Inferior parietal cortex (tissue), 1 donor: ENCODE results near the gene ADAD2.

Source experiments
- DNase-seq: peaks from one replicate; pipeline ENCODE4 v3.0.0-alpha.2; 2016; ENCODE audit errors: extremely low spot score

ADAD2 gene

DNA sequence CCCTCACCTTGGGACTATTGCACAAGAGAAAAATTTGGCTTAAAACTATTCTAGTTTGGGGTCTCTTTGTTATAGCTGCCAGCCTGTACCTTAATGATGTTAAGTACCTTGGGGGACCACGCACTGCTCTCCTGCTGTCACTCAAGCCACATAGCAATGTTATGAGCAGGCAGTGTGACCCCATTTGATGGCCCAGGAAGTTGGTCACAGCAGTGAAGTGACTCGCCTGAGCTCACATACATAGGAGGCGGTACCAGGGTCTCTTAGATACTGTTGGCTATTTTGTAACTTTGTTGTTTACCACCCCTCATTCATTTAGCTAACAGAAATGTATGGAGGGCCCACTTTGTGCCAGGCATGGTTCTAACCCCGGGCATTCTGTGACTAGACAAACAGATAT, 32.5 kb downstream of the ADAD2 start:
- no peak for DNase-seq

DNA sequence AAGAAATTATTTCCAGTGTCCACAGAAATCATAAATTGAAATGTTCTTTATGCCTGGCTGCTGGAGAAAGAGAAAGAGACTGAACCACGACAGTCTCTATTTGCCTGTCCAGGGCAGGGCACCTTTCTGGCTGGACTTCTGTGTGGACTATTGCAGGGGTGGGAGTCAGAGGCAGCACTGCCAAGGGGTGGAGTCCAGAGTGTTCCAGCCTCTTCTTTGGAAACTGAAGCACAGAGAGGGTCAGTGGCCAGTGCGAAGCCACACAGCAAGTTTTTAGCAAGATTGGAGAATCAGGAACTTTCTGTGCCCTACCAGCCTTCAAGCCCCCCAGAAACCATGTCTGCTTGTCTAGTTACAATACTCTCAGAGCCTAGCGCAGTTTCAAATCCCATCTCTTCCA, 33.6 kb downstream of the ADAD2 start:
- no peak for DNase-seq

DNA sequence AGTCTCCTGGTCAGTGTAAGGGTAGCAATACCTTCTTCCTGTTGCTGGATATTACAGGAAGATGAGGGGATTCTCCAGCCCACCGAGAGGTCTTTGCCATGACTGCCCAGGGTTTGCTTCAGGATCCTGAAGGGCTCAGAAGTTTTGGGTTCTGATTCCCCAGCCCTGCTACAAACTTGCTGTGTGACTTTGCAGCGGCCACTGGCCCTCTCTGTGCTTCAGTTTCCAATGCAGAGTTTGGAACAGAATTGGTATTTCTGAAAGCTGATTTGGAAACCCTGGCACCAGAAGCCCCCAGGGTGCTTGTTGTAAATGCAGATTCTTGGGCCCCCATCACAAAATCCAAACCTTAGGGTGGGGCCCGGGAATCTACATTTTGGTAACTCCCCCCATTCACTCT, 34.2 kb downstream of the ADAD2 start:
- no peak for DNase-seq

DNA sequence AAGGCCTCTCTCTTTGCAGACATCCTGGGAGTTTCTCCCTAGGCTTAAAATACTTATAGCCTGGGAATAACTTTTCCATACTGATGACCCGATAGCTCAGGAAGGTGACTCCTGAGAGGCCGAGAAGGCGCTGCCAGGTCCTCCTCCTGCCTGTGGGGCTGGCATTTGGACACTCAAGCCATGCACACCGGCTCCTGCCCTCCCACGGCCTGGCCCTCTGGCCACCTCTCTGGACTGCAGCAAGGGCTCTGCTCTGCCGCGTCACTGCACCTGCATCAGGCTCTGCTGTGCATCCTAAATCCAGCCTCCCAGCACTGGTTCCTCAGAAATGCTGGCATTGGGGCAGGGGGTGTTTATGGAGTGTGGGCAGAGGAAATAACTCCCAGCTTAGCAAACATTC, 34.6 kb downstream of the ADAD2 start:
- DNase-seq: no peak

DNA sequence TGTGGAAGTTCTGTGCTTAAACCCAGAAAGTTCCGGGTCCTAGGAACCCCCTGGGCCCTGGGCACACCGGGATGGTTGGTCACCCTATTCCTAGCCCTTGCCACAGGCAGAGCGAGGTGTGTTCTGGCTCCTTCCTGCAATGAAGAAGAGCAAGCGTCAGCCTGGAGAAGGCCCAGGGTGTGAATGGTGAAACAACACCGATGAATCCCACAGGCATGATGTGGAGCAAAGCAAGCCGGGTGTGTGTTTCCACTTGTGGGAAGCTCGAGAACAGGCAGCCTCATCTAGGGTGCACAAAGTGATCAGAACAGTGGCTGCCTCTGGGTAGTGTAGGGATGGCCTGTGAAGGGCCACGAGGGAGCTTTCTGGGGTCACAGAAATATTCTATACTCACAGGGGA, 35.1 kb downstream of the ADAD2 start:
- DNase-seq: no peak

DNA sequence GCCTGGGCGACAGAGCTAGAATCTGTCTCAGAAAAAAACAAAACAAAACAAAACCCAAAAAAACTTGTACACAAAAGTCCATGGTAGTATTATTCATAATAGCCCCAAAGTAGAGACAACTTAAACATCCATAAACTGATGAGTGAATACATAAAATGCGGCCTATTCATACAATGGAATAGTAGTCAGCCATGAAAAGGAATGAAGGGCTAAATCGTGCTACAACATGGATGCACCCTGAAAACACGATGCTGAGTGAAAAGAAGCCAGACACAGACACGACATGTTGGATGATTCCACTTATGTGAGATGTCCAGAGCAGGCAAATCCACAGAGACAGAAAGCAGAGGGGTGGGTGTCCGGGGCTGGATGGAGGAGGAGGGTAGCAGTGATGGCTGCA, 36.6 kb downstream of the ADAD2 start:
- DNase-seq: no peak

DNA sequence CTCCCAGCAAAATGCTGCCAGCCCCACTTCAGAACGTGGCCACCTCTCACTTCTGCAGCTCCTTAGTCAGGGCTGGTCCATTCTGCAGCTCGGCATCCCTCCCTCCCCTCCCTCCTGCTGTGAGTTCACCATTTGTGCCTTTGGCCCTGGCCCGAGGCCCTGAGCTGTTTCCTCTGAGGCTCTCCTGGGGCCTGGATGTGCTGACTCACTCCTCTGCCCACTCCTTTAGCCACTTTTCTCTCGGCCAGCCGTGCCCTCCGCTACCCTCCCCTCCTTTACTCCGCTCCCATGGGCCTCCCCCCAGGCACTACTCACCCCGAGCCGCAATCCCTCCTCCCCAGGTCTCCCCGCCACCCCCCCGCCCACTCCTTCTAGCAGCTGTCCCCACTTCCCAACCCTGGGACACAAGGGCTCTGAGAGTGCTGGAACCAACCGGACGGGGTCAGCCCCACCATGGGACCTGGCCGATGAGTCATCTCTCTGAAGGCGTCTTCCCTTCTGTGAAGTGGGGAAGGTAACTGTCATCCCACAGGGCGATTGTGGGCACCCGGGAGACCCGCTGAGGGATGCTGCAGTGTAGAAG, 37.4 kb downstream of the ADAD2 start:
- no peak for DNase-seq

DNA sequence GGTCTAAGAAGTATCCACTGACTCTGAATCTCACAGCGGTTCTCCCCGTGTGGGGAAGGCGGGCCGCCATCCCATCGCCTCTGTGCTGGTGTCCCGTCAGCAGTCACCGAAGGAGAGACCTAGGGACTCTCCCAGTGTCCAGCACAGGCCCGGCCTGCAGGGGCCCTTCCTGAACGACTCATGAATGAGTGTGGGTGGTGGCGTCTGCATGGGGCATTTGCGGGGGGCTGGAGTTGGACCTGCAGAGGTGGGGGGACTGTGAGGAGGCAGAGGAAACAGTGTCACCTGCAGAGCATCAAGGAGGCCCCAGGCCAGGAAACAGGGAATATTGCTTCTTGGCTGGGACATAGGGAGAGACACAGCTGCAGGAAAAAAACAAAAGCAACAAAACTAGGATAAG, 38.5 kb downstream of the ADAD2 start:
- no peak for DNase-seq

DNA sequence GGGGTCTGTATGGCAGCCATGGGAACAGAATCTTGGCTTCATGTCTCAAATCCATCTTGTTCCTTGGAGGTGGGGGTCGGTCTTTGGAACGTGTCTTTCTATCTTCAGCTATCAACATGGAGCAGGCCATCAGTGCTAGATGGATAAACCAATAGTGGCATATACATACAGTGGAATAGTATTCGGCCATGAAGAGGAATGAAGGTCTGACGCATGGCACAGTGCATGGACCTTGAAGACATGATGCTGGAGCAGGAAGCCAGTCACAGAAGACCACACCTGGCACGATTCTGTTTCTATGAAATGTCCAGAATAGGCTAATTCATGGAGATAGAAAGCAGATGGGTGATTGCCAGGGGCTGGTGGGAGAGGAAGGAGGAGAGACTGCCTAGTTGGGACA, 41.1 kb downstream of the ADAD2 start:
- DNase-seq: no peak

DNA sequence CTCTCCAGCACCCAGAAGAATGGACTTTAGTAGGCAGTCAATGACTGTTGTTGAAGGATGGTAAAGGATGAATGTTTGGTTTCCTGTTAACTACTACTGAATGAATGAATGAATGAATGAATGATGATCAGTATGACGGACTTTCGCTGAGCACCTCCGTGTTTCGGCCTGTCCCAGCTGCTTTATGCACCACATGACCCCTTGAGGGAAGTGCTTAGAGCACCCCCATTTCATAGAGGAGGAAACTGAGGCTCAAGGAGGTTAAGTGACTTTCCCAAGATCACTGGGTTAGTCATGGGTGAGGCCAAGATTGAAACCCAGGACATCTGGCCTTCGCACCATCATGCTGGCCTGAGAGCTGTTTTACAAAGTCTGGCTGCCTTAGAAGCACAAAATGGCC, 42.0 kb downstream of the ADAD2 start:
- no peak for DNase-seq

DNA sequence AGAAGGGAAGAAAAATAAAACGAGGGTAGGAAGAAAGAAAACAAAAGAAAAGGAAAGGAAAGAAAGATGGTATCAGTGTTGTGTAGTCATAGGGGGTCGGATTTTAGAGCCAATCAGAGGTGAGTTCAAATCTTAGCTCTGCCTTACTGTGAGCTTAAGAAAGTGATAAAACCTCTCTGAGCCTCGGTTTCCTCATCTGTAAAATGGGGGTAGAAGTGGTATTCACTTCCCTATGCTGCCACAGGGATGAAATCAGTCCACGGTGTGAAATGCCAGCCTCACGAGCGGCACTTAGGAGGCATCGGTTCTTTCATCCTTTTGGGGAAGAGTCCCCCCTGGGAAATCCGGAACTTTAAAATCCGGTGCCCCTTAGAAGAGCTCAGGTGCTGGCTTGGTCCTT, 42.8 kb downstream of the ADAD2 start:
- DNase-seq: no peak

DNA sequence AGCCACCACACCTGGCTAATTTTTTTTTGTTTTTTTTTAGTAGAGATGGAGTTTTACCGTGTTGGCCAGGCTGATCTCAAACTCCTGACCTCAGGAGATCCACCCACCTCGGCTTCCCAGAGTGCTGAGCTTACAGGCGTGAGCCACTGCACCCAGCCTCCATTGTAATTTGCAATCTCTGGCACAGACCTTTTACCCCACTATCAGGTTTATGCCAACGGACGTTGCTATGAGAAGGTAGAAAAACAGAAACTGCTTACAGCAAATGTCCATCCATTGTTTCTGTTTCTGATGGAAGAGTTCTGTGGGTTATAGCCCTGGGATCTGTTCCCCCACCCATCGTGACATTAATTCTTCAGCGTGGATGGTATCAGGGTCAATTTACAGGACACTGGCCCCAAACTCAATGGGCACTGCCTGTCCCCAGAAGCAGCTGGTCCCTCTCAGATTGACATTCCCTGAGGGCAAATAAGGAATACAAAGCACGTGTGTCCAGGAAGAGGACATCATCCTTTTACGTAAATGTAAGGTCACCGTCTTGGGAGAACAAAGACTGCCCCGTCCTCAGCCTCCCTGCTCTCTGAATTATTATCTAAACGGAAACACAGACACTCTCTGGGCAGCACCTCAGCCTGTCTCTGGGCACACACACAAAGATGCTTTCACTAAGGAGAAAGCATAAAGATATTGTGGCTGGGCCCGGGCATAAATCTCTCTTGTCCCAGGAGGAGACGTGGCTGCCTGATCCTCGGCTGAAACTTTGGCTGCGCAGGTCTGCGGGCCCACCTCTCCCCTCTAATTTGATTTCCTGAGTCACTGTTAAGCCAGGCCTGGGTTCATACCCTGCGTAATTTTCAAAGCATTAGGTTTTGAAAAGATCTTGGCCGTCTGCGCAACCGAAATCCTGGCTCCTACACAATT, 43.6 kb downstream of the ADAD2 start:
- no peak for DNase-seq

DNA sequence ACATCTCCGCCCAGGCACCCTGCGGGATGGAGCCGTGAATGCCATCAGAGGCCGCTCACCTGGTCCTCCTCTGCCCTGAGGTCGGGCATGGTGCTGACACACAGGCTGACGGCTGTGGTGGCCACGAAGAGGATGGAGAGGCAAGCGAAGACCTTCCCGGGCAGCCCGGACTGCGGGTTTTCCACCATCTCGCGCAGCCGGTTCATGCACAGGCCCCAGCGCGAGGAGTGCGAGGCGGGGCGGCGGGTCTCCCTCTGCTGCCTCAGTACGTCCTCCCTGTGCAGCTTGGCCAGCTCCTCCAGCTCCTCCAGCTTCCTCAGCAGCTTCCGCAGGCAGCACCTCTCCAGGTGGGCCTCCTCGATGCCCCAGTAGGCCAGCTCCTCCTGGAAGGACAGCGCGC, 45.7 kb downstream of the ADAD2 start:
- no peak for DNase-seq

DNA sequence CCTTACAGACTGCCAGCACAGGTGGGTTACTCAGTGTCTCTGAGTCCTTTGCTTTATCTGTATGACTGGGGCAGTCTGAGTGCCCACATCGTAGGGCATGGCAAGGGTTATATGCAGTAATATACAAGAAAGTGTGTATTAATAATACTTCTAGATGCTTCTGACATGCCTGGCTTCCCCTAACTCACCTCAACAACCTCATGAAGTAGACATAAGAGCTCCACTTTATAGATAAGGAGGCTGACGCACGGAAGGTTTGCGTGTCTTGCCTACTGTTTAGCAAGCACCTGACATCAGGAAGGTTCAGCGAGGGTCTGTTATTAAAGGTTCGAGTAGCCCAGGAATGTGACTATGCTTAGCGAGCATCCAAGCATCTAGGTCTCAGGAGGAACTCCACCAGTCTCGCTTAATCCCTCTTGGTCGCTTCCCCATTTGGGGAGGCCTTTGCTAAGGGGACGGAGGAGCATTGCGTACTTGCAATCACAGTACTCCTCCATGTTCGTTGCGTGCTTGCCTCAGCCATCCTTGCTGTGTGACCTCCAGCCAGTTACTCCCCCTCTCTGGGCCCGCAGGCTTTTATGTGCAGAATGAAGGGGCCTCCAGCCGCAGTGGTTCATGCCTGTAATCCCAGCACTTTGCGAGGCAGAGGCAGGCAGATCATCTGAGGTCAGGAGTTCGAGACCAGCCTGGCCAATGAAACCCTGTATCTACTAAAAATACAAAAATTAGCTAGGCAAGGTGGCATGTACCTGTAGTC, 47.2 kb downstream of the ADAD2 start:
- no peak for DNase-seq

DNA sequence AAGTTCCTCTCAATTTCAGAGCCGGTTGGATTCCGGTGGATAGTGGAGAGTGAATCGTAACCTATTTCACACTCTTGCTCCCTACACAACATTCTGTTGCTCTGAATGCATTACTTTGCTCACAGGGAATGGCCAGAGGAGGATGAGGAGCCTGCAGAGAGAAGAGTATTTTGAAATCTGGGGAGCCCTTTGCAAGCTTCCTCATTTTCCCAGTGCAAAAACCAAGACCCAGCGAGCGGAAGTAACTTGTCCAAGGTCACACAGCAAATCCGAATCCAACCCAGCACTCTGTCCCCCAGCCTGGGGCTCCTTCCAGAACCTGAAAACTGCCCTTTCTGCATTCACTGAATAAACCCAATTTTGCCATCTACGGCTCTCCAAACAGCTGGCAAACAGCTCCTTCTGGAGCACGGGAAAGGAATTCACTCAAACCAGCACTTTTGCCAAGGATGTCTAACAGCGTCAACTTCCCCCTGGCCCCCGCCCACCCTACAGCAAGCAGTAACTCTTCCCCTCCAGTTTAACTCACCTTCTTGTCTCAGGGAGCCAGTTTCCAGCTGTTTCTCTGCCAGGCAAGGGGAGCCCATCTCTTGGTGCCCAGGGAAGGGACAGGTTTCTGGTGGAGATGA, 48.3 kb downstream of the ADAD2 start:
- DNase-seq: no peak

DNA sequence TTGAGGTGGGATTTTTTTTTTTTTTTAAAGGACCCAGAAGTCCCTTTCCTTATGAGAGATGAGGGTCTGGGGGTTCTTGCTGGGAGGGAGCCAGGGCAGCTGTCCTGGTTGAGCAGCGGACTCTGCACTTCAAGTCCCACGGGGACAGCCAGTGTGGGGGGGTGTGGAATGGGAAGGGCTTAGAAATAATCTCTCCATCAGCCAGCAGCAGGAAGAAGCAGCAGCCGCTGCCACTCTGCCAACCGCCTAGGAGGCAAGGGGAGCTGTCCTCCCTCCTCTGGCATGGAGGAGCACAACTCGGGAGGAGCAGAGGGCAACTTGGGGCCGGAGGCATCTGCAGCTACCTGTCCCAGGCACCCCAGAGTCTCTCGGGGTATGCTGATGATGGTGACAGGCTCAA, 49.0 kb downstream of the ADAD2 start, which contains the start of gene KCNG4:
TSS of gene KCNG4 (minus strand) at position 104 of the 400 bp plus-strand sequence. CDS start 2,527 bp downstream, outside the sequence.
- DNase-seq: no peak

DNA sequence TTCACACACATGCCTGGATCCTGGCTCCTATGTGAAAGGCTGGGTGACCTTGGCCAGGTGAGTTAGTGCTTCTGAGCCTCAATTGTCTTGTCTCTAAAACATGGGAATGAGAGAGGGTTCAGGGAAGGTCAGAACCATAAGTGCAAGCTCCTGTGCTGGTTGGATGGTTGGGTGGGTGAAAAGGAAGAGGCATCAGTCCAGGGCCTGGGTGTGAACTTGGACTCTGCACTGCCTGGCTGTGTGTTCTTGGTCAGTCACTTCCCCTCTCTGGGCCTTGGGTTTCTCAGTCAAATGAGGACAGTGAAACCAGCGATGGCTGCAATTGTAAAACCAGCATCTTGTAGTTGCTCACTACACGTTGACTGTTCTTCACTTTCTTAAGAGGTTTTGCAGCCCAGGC, 49.5 kb downstream of the ADAD2 start:
- no peak for DNase-seq

DNA sequence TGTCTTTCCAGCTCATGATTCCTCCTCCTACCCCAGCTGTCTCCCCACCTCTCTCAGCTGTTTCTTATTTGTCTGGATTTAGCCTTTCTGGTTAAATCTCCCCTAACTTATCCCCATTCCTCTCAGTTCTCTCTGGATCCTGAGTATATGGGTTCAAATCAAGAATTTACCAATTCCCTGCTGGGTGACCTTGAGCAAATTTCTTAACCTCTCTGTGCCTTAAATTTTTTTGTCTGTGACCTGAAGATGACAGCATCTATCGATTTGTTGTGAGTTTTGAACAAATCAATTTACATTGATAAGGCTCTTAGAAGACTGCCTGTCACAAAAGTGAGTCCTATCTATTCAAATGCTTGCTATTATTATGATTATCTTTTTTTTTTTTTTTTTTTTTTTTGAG, 50.8 kb downstream of the ADAD2 start:
- DNase-seq: no peak

DNA sequence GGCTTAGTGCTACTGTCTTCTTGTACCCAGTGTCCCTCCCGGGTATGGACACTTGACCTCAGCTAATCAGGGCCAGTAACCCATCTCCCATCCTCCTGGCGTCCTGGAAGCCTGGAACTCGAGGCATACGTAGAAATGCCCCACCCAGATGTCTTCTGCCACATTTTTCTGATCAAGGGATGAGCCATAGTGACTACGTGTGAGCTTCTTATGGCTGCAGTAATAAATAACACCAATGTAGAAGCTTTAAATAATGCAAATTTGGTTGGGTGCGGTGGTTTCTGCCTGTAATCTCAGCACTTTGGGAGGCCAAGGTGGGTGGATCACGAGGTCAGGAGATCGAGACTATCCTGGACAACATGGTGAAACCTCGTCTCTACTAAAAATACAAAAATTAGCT, 51.9 kb downstream of the ADAD2 start:
- no peak for DNase-seq

DNA sequence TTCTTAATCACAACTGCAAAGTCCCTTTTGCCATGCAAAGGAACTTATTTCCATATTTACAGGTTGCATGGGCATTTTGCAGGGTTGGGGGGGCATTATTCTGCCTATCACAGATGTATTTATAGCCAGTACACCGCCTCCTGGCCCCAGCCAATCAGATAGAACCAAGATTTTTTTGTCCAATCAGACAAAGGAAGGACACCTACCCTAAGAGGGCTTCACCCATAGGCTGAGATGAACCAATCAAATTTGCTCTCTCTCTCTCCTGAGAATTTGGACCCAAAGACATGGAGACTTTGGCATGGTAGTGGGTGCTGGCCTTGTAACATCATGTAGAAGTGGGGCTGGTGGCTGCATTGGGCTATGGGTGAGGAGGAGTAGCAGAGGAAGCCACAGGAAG, 52.8 kb downstream of the ADAD2 start:
- DNase-seq: no peak

DNA sequence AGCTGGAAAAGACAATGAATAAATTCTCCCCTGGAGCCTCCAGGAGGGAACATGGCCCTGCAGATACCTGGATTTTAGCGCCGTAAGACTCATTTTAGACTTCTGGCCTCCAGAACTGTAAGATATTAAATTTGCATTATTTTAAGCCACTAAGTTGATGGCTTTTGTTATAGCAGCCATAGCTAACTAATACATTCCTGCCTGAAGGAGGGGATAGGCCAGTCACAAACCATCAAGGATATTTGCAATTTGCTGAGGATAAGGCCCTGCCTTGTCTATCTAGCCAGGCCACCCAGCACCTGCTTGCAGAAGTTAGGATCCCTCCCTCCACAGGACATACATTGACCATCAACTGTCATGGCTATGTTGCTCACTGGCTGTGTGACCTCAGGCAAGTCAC, 53.8 kb downstream of the ADAD2 start:
- no peak for DNase-seq

DNA sequence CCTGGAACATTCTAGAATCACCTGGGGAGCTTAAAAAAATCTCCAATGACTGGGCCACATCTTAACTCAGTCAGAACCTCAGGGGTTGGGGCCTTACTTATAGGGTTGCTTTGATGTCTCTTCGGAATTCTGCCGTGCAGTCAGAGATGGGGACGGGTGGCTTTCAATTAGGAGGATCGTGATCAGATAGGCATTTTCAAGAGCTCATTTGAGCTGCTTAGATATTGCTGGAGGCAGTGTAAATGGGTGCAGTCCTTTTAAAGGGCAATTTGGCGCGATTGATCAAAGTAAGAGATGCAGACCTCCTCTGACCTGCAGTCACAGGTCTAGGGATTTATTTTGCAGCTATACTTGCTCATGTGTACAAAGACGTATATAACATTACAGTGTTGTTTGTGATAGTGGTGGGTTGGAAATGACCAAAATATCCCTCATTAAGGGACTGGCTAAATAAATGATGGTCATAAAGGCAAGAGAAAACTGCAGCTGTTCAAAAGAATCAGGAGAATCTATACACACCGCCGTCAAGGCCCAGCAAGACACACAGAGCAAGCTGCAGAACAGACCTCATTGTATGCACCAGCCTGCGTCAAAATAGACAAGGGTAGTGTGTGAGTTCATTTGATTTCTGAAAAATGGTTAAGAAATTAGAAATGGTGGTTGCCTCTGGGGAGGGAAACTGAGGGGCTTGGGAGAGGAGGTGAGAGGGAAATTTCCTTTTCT, 55.2 kb downstream of the ADAD2 start:
- no peak for DNase-seq
